Renal pelvis (tissue), 4 donors: ENCODE data around the gene KRTAP5-6. TPM values are rescaled to one million over a fixed set of nuclear protein-coding genes. Genes with fewer than 3 reads are reported as not detected.
"Not testable (repeated sequence)": the region's sequence is repeated elsewhere in the genome, so short reads cannot be mapped to it uniquely, and the experiment has no call there.

Experiments used
- DNase-seq: peaks from one replicate; pipeline ENCODE4 v3.0.0-alpha.2; 2013
- polyA plus RNA-seq, 3 donors: library from polyadenylated mRNA; unstranded; fragments of 120-200 nt; gene quantifications; one replicate each; pipeline ENCODE4 v1.2.1, GENCODE V29; 2013; ENCODE audit not compliant: insufficient read length in 3 of 3

KRTAP5-6 gene
- polyA plus RNA-seq, 3 donors, result not detected

DNA sequence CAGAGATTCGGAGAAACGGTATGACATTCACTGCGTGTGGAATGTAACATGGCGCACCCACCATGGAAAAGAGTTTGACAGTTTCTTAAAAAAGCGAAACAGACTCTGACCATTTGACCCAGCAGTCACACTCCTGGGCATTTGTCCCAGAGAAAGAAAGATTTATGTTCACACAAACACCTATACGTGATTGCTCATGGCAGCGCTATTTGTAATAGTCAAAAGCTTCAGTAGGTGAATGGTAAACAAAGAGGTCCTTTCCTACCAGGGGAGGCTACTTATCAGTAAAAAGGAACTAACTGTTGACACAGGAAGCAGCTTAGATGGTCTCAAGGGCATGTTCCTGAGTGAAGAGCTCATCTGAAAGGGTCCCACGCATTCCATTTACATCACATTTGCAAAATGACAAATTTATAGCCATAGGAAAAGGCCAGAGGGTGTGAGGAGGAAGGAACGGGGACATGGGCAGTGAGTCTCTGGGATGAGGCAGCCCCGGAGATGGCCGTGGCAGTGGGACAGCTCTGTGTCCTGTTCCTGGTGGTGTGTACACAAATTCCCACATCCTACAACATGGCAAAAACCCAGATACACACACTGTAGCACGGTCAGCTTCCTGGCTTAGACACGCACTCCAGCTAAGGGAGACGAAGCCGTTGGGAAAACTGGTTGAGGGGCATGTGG is 14.6 kb upstream of the KRTAP5-6 start:
- DNase-seq, result no peak

DNA sequence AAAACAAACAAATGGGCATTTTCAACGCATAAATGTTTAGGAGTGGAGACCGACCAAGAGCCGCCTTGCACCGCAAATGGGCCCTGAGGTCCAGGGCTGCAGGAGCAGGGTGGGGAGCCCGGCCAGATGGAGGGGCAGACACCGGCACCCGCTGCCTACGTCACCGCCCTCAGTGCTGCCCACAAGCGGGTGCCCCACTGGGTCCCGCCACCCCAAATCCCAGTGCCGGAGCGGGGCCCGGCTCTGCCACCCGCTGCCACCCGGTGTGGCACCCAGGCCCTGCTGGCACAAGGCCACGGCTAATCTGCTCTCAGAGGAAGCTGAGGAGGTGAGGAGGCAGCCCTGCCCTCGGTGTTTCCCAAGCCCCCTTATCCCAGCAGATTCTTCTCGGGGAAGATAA is 13.8 kb upstream of the KRTAP5-6 start:
- not testable (repeated sequence) for DNase-seq

GRCh38 chr11:1683904-1684572 is 13.0 kb upstream of the KRTAP5-6 start:
- not testable (repeated sequence) for DNase-seq

- not testable (repeated sequence) for DNase-seq
These were observed 11.8 kb upstream of the KRTAP5-6 start for GRCh38 chr11:1684886-1685874.

DNA sequence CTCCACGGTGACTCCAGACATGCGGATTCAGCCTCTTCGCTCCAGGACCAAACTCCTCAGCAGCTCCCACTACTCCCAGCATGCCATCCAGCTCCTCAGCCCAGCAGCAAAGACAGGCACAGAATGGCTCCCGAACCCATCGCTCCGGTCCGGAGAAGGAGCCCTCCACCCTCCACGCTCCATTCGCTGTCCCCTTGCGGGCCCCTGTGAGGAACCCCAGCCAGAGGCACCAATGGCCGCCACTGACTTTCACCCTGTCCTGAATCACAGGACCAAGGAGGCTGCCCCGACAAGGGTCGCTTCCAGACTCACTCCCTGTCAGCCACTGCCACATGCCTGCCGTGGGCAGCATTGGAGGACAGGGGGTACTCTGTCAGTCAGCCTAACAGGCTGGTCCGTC is 10.8 kb upstream of the KRTAP5-6 start:
- DNase-seq, result not testable (repeated sequence)

DNA sequence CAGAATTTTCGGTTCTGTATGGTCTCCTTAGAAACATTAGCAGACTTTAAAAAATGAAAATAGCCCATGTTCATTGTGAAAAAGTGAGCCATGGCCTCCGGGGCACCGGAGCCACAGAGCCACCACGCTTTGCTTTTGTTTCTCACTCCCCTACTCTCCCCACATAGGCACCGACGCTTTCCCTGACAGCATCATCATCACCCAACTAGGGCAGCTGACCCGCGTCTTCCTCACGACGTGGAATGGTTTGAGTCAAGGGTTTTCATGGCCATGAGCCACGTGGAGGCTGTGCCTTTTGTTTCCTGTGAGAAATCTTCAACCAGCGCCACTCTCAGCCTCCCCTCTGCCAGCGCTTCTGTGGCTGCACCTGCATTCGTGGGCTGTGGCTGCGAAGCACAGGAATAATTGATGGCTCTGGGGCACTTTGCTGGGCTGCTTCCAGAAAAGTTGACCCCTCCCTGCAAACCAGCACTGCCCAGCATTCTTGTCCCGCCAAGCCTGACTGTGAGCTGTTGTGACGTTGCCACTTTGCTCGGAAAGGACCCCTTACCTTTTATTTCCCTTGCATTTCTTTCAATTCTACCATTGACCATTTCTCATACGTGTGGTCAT is 8.6 kb upstream of the KRTAP5-6 start:
- not testable (repeated sequence) for DNase-seq

DNA sequence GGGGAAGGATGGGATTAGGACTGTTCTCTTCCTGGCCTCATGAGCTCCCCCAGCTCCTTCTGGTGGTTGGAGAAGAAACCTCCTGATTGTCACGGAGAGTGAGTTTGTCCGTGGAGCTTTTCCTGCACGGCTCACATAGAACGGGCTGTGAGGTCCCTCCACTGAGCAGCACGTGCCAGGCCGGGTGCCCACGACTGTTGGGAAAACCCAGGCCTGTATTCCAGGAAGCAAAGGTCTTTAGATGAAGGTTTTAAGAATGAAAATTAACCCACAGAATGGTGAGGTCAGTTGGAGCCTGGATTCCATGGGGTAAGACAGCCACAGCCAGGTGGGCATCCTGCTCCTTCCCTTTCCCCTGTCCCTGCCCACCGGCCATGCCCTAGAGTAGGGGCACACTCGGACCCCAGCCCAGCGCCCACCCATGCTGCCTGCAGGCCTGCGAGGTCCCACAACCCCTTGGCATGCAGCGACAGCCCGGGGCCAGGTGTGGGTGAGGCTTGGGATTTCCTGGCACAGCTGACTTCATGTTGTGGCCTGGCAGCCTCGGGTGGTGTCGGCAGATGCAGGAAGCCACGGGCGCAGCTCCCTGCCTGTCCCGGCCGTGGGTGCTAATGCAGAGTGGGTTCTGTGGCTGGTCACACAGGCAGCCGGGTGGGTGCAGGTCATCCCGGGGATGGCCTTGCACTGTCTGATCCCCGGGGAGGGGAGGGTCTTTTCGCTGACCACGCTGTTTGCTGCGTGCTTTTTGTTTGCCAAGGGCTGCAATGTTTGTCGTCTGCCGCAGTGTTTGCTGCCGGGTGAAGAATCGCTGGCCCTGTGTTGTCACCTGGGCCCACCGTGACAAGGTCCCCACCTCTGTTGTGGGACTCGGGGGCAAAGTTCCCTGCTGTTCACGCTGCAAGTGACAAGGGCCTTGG is 7.5 kb upstream of the KRTAP5-6 start:
- not testable (repeated sequence) for DNase-seq

GRCh38 chr11:1690167-1691025 is 6.6 kb upstream of the KRTAP5-6 start:
- DNase-seq, result no peak

DNA sequence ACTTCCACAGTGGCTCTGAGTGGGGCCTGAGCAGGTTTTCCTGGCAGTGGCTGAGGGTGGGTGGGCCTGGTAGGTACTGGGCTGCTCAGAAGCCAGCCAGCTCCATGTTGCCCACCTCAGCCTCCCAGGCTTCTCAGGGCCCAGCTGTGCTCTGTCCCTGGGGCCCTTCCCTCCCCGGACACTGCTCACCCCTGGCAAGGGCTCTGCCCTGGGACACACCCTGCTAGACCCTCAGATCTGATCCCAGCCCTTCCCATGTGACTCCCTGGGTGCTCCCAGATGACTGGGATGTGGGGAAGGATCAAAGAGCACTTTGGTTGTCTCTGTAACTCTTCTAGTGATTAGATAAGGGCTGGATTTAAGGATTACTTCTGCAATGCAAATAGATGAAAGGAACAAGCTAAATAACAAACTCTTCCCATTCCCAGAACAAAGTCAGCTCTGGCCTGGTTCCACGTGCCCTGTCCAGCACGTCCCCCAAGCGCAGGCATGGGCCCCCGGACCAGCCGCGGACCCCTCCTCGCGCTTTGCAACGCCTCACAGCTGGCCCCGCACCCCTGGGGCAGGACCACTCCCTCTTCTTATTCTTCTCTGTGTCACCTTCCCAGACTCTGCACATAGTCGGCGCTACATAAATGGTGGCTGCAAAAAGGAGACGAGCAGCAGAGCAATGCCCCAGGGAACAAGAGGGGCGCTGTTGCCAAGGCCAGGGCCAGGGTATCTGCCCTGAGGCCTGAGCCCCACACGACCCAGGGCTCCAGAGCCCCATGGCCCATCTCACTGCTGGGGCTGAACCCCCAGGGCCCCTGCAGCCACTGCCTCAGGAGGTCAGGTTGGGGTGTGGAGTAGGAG is 5.7 kb upstream of the KRTAP5-6 start:
- DNase-seq, result no peak

GRCh38 chr11:1691878-1692707 is 4.9 kb upstream of the KRTAP5-6 start:
- no peak for DNase-seq

GRCh38 chr11:1692708-1693326 is 4.2 kb upstream of the KRTAP5-6 start:
- no peak for DNase-seq

DNA sequence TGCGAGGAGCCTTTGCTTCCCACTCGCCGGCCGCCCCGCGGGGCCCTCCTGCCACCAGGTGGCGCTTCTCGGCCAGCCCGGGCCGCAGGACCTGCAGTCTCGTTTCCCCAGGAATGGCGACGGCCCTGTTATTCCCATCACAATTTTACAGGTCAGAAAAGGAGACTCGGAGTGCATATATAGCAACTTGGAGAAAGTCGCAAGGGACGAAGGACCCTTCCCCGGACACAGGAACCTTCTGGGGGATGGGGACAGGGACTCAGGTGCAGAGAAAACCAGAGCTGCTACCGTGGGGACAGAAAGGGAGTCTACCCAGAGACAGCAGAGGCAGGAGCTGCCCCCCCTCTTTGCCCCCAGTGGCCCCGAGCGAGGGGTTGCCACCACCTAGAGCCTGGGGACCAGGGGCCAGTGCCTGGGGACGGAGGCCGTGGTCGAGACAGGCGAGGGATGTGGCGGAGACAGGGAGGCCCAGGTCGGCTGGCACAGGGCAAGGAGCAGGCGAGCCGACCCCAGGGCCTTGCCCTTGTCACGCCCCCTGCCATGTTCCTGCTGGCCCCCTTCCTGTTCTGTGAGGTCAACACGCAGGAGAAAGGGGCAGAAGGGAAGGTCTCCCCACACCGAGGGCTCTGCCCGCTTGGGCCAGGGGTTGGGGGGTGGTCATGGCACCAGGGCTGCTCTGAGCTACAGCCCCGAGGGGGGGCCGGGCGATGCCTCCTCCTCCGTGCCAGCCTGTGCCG is 3.5 kb upstream of the KRTAP5-6 start:
- peak; percentile 80 for DNase-seq

- DNase-seq, result peak; percentile 81
These were observed 2.7 kb upstream of the KRTAP5-6 start for GRCh38 chr11:1694064-1694845.

DNA sequence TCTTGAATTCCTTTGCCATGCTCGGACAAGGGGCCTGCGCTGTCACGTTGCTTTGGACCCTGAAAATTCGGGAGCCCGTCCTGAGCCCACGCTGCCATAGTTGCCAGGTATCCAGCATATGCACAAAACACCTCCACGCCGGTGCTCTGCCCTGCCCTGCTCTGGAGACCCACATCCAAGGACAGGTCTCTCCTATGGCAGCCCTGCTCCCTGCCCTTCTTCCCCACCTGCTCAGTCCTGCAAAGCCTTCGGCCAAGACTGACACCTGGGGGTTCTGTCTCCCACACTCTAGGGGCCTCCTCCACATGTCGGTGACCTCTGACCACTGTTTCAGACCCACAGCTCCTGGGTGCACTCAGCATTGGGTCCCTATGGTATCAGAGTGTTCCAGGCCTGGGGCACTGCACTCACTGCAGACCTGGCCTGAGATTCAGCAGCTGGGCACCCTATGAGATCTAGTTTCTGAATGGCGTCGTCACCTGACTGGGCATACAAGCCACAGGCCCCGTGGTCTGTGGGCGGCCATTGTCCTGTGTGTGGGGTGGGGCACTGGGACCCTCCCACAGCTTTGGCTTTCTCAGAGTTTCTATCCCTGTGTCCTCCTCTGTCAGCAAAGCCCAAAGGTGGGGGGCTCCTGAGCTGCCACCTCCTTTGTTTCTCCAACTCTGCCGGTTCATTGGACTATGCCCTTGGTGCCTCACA is 2.0 kb upstream of the KRTAP5-6 start:
- DNase-seq, result no peak

DNA sequence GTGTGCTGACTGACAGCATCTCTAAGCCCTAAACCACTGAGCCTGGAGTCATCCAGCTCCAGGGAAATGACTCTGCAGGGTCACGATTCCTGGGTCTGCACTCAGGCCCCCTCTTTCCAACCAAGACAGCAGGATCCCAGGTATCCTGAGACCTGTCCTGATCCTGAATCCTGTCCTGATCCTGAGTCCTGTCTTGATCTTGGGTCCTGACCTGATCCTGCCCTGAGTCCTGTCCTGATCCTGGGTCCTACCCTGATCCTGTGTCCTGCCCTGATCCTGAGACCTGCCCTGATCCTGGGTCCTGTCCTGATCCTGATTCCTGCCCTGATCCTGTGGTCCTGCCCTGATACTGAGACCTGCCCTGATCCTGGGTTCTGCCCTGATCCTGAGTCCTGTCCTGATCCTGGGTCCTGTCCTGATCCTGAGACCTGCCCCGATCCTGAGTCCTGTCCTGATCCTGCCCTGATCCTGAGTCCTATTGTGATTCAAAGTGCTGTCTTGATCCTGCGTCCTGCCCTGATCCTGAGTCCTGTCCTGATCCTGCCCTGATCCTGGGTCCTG is 1.4 kb upstream of the KRTAP5-6 start:
- DNase-seq, result no peak
